HG03520 (cell line): Measurements from ENCODE around the gene GPSM1.

Experiments used
- ATAC-seq: cut with Tn5 transposase; IDR thresholded peaks from one replicate; pipeline ENCODE4 v1.9.1; 2021; ENCODE audit warnings: mild to moderate bottlenecking, moderate library complexity; ENCODE audit not compliant: unreplicated experiment

GPSM1 gene

GRCh38 chr9:136327304-136327974, at the start of gene GPSM1:
GPSM1 (plus strand) TSS chr9:136327539; CDS start chr9:136327696, 157 bp downstream.
- no peak for ATAC-seq

GRCh38 chr9:136277746-136278145, 49.6 kb upstream of the GPSM1 start:
- no peak for ATAC-seq

GRCh38 chr9:136278221-136278620, 49.1 kb upstream of the GPSM1 start:
- ATAC-seq = no peak

GRCh38 chr9:136278894-136279293, 48.4 kb upstream of the GPSM1 start:
- no peak for ATAC-seq

GRCh38 chr9:136279471-136279870, 47.9 kb upstream of the GPSM1 start:
- ATAC-seq = no peak

- ATAC-seq = no peak
Observed at GRCh38 chr9:136280535-136281315, 46.6 kb upstream of the GPSM1 start.

GRCh38 chr9:136281421-136282271, 45.7 kb upstream of the GPSM1 start:
- no peak for ATAC-seq

- ATAC-seq = no peak
Observed at GRCh38 chr9:136282272-136282861, 45.0 kb upstream of the GPSM1 start.

- no peak for ATAC-seq
Observed at GRCh38 chr9:136283291-136284235, 43.8 kb upstream of the GPSM1 start.

- ATAC-seq = no peak
Observed at GRCh38 chr9:136284311-136284710, 43.0 kb upstream of the GPSM1 start.

- no peak for ATAC-seq
Observed at GRCh38 chr9:136284951-136285350, 42.4 kb upstream of the GPSM1 start.

- no peak for ATAC-seq
Observed at GRCh38 chr9:136285501-136286358, 41.6 kb upstream of the GPSM1 start.

GRCh38 chr9:136286359-136286986, 40.9 kb upstream of the GPSM1 start:
- ATAC-seq = no peak

- ATAC-seq = no peak
Observed at GRCh38 chr9:136286987-136287379, 40.4 kb upstream of the GPSM1 start.

- no peak for ATAC-seq
Observed at GRCh38 chr9:136287960-136288753, 39.2 kb upstream of the GPSM1 start.

- no peak for ATAC-seq
Observed at GRCh38 chr9:136289651-136290507, 37.5 kb upstream of the GPSM1 start.

- no peak for ATAC-seq
Observed at GRCh38 chr9:136290508-136291000, 36.8 kb upstream of the GPSM1 start.
